ENCODE measurements around the gene GLI3. TPM values are rescaled to one million over a fixed set of nuclear protein-coding genes. Genes with fewer than 3 reads are reported as not detected.
A peak's percentile ranks its signal among the peaks of the same experiment; 100 is the strongest.

Gene GLI3
- total and polyA plus RNA-seq, 4 donors, result 0.50 to 34.9 (median 11.3) TPM

DNA sequence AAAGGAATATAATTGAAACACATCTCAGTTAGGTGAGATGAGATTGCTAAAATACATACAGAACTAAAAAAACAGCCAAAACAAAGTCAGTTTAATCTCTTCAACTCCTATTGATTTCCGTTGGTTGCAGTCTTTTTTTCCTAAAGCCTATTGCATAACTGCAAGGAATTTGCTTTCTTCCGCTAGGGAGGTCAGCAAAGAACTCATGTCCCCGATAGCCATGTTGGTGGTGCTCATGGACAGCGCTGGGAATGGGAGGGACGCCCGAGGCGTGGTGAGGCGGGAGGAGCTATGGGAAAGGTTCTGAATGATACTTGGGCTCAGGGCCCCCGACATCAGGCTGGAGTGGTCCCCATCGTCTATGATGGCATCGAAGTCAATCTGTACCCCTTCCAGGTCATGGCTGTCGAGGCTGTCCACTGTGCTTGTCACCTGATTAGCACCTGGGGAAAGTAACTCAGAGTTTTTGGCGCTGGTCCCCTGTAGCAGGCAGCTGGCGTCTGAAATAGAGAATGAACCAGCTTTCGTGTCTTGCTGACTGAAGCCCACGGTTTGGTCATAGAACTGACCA, 272.7 kb downstream of the GLI3 start:
- H3K4me3 ChIP-seq (ENCODE audit: low read length in 2 of 2), result no peak overlapping the region
- intact Hi-C loops (cut with DNase I), result no loop called here
- WGBS, 2 donors, result 97% methylated on average over 16 of the region's 16 CpGs
- no peaks in the 10 kb centered on the region for H3K9me3 ChIP-seq (ENCODE audit: control insufficient read depth, low read length)
- H3K36me3 ChIP-seq (ENCODE audit: control insufficient read depth in 1 of 2, insufficient read depth in 2 of 2, low read length in 1 of 2), result no peaks in the 10 kb centered on the region
- H3K27ac ChIP-seq (ENCODE audit: low read depth in 1 of 2, low read length in 2 of 2), result no peak overlapping the region
- peaks cover 0 to 2% of the 10 kb centered on the region in 2 donors for H3K4me1 ChIP-seq (ENCODE audit: control insufficient read depth in 1 of 2, insufficient read depth in 2 of 2, low read length in 2 of 2)
- H3K27me3 ChIP-seq (ENCODE audit: control insufficient read depth in 1 of 2, insufficient read depth in 2 of 2, low read length in 1 of 2), result no peaks in the 10 kb centered on the region
- DNase-seq (no peak), ATAC-seq (ENCODE audit: low FRiP score) (no peak)

DNA sequence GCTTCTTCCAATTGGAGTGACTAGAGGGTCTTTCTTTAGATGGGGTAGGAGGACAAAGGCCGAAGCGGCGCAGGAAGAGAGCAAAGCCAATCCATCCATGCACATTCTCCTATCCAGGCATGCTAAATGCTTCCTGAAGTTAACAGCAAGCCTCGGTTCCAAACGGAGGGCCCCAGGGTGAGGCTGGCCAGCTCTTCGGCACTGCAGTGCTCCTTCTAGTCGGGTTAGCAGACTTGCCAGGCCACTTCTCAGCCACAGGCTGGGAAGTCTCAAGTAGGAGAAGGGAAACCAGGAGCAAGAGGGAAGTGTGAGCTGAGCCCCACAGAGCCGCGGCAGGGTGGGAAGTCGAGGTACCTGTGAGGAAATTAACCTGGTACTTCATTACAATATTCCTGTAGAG, 280.3 kb downstream of the GLI3 start:
- H3K36me3 ChIP-seq (ENCODE audit: control insufficient read depth in 1 of 2, insufficient read depth in 2 of 2, low read length in 1 of 2), result no peaks in the 10 kb centered on the region
- H3K9me3 ChIP-seq (ENCODE audit: control insufficient read depth, low read length), result no peaks in the 10 kb centered on the region
- WGBS, 2 donors, result 24 to 25% methylated on average over 10 of the region's 10 CpGs
- H3K27me3 ChIP-seq (ENCODE audit: control insufficient read depth in 1 of 2, insufficient read depth in 2 of 2, low read length in 1 of 2), result no peaks in the 10 kb centered on the region
- ATAC-seq (ENCODE audit: low FRiP score) (no peak), DNase-seq (no peak)
- H3K27ac ChIP-seq (ENCODE audit: low read depth in 1 of 2, low read length in 2 of 2), result no peak overlapping the region
- intact Hi-C loops (cut with DNase I), result no loop called here
- H3K4me3 ChIP-seq (ENCODE audit: low read length in 2 of 2), result no peak overlapping the region
- peaks cover 0 to 6% of the 10 kb centered on the region in 2 donors for H3K4me1 ChIP-seq (ENCODE audit: control insufficient read depth in 1 of 2, insufficient read depth in 2 of 2, low read length in 2 of 2)

GRCh38 chr7:41955893-41956675, 280.9 kb downstream of the GLI3 start:
- intact Hi-C loops (cut with DNase I), result no loop called here
- H3K4me3 ChIP-seq (ENCODE audit: low read length in 2 of 2), result no peak overlapping the region
- DNase-seq (peak; percentile 97 to 98), ATAC-seq (ENCODE audit: low FRiP score) (peak; percentile 94)
- no peaks in the 10 kb centered on the region for H3K36me3 ChIP-seq (ENCODE audit: control insufficient read depth in 1 of 2, insufficient read depth in 2 of 2, low read length in 1 of 2)
- WGBS, 2 donors, result 5 to 6% methylated on average over 16 of the region's 16 CpGs
- peak overlapping the region in 1 of 2 donors; percentile 14 for H3K27ac ChIP-seq (ENCODE audit: low read depth in 1 of 2, low read length in 2 of 2)
- H3K27me3 ChIP-seq (ENCODE audit: control insufficient read depth in 1 of 2, insufficient read depth in 2 of 2, low read length in 1 of 2), result no peaks in the 10 kb centered on the region
- no peaks in the 10 kb centered on the region for H3K9me3 ChIP-seq (ENCODE audit: control insufficient read depth, low read length)
- H3K4me1 ChIP-seq (ENCODE audit: control insufficient read depth in 1 of 2, insufficient read depth in 2 of 2, low read length in 2 of 2), result peaks cover 0 to 6% of the 10 kb centered on the region in 2 donors

GRCh38 chr7:41955451-41955850, 281.6 kb downstream of the GLI3 start:
- H3K36me3 ChIP-seq (ENCODE audit: control insufficient read depth in 1 of 2, insufficient read depth in 2 of 2, low read length in 1 of 2), result no peaks in the 10 kb centered on the region
- no peak overlapping the region for H3K4me3 ChIP-seq (ENCODE audit: low read length in 2 of 2)
- no peak overlapping the region for H3K27ac ChIP-seq (ENCODE audit: low read depth in 1 of 2, low read length in 2 of 2)
- no peak for ATAC-seq (ENCODE audit: low FRiP score)
- no peak for DNase-seq
- intact Hi-C loops (cut with DNase I), result no loop called here
- 17 to 29% methylated on average over 3 of the region's 3 CpGs for WGBS, 2 donors
- H3K27me3 ChIP-seq (ENCODE audit: control insufficient read depth in 1 of 2, insufficient read depth in 2 of 2, low read length in 1 of 2), result no peaks in the 10 kb centered on the region
- no peaks in the 10 kb centered on the region for H3K9me3 ChIP-seq (ENCODE audit: control insufficient read depth, low read length)
- H3K4me1 ChIP-seq (ENCODE audit: control insufficient read depth in 1 of 2, insufficient read depth in 2 of 2, low read length in 2 of 2), result peaks cover 0 to 6% of the 10 kb centered on the region in 2 donors

- Histone ChIP-seq H3K27ac (ENCODE audit: low read depth in 1 of 2, low read length in 2 of 2) (no peak overlapping the region), H3K4me1 (ENCODE audit: control insufficient read depth in 1 of 2, insufficient read depth in 2 of 2, low read length in 2 of 2) (peaks cover 0 to 6% of the 10 kb centered on the region in 2 donors), H3K27me3 (ENCODE audit: control insufficient read depth in 1 of 2, insufficient read depth in 2 of 2, low read length in 1 of 2) (no peaks in the 10 kb centered on the region), H3K4me3 (ENCODE audit: low read length in 2 of 2) (no peak overlapping the region), H3K36me3 (ENCODE audit: control insufficient read depth in 1 of 2, insufficient read depth in 2 of 2, low read length in 1 of 2) (no peaks in the 10 kb centered on the region), H3K9me3 (ENCODE audit: control insufficient read depth, low read length) (no peaks in the 10 kb centered on the region)
- ATAC-seq (ENCODE audit: low FRiP score) (no peak), DNase-seq (no peak)
- 62 to 64% methylated on average over 2 of the region's 2 CpGs for WGBS, 2 donors
- intact Hi-C loops (cut with DNase I), result no loop called here
These were observed 282.0 kb downstream of the GLI3 start for GRCh38 chr7:41954976-41955375.

GRCh38 chr7:41948503-41948902, 288.5 kb downstream of the GLI3 start:
- H3K27me3 ChIP-seq (ENCODE audit: control insufficient read depth in 1 of 2, insufficient read depth in 2 of 2, low read length in 1 of 2), result no peaks in the 10 kb centered on the region
- no peaks in the 10 kb centered on the region for H3K36me3 ChIP-seq (ENCODE audit: control insufficient read depth in 1 of 2, insufficient read depth in 2 of 2, low read length in 1 of 2)
- ATAC-seq (ENCODE audit: low FRiP score) (no peak), DNase-seq (no peak)
- H3K4me1 ChIP-seq (ENCODE audit: control insufficient read depth in 1 of 2, insufficient read depth in 2 of 2, low read length in 2 of 2), result no peaks in the 10 kb centered on the region
- H3K27ac ChIP-seq (ENCODE audit: low read depth in 1 of 2, low read length in 2 of 2), result no peak overlapping the region
- no peak overlapping the region for H3K4me3 ChIP-seq (ENCODE audit: low read length in 2 of 2)
- intact Hi-C loops (cut with DNase I), result loop anchor here in 1 of 2 donors (10.0 kb wide), 1 partner anchor 746 kb away; no protein-coding TSS in a partner anchor
- H3K9me3 ChIP-seq (ENCODE audit: control insufficient read depth, low read length), result no peaks in the 10 kb centered on the region

- no peaks in the 10 kb centered on the region for H3K9me3 ChIP-seq (ENCODE audit: control insufficient read depth, low read length)
- no peaks in the 10 kb centered on the region for H3K4me1 ChIP-seq (ENCODE audit: control insufficient read depth in 1 of 2, insufficient read depth in 2 of 2, low read length in 2 of 2)
- H3K36me3 ChIP-seq (ENCODE audit: control insufficient read depth in 1 of 2, insufficient read depth in 2 of 2, low read length in 1 of 2), result no peaks in the 10 kb centered on the region
- 0 to 1% methylated on average over 16 of the region's 16 CpGs for WGBS, 2 donors
- H3K27me3 ChIP-seq (ENCODE audit: control insufficient read depth in 1 of 2, insufficient read depth in 2 of 2, low read length in 1 of 2), result no peaks in the 10 kb centered on the region
- ATAC-seq (ENCODE audit: low FRiP score) (peak; percentile 94), DNase-seq (peak; percentile 85 to 94)
- no peak overlapping the region for H3K4me3 ChIP-seq (ENCODE audit: low read length in 2 of 2)
- H3K27ac ChIP-seq (ENCODE audit: low read depth in 1 of 2, low read length in 2 of 2), result no peak overlapping the region
- intact Hi-C loops (cut with DNase I), result loop anchor here (2.0 to 10.0 kb wide), 3 partner anchors 34 to 889 kb away; no protein-coding TSS in a partner anchor
These were observed 293.9 kb downstream of the GLI3 start for GRCh38 chr7:41943094-41943577.

- WGBS, 2 donors, result 7 to 22% methylated on average over 23 of the region's 23 CpGs
- no peaks in the 10 kb centered on the region for H3K36me3 ChIP-seq (ENCODE audit: control insufficient read depth in 1 of 2, insufficient read depth in 2 of 2, low read length in 1 of 2)
- H3K4me3 ChIP-seq (ENCODE audit: low read length in 2 of 2), result no peak overlapping the region
- H3K27me3 ChIP-seq (ENCODE audit: control insufficient read depth in 1 of 2, insufficient read depth in 2 of 2, low read length in 1 of 2), result no peaks in the 10 kb centered on the region
- ATAC-seq (ENCODE audit: low FRiP score) (peak; percentile 43), DNase-seq (no peak)
- intact Hi-C loops (cut with DNase I), result loop anchor here (2.0 to 10.0 kb wide), 3 partner anchors 34 to 890 kb away; no protein-coding TSS in a partner anchor
- no peaks in the 10 kb centered on the region for H3K4me1 ChIP-seq (ENCODE audit: control insufficient read depth in 1 of 2, insufficient read depth in 2 of 2, low read length in 2 of 2)
- H3K27ac ChIP-seq (ENCODE audit: low read depth in 1 of 2, low read length in 2 of 2), result no peak overlapping the region
- no peaks in the 10 kb centered on the region for H3K9me3 ChIP-seq (ENCODE audit: control insufficient read depth, low read length)
These were observed 294.4 kb downstream of the GLI3 start for GRCh38 chr7:41942468-41943093.

Data from aorta (tissue), 5 donors.